ENCODE data around the gene MACROD2.
A peak's percentile ranks its signal among the peaks of the same experiment; 100 is the strongest.

DNA sequence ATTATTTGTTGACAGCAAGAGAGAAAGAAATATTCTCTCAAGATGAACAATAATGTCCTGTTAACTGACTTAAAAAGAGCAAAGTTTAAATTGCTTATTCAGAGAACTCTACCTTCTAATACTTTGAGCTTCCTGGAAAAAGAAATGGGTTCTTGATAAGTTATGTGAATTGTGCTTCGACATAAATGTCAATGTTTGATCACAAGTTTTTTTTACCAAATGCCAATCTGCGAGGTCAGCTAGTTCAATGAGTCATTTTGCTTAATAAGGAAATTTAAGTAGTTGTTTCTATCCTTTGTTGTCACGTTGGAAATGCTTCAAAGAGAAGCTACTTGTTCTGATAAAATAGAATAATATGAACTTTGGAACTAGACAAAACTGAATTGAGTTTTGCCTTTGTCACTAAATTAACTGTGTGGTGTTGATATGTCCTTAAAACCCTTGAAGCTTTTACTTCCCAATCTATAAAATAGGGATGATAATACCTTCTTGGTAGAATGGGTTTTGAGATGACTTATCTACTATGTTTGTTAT, 984.2 kb downstream of the MACROD2 start:
- TF ChIP-seq, protein P1, sequence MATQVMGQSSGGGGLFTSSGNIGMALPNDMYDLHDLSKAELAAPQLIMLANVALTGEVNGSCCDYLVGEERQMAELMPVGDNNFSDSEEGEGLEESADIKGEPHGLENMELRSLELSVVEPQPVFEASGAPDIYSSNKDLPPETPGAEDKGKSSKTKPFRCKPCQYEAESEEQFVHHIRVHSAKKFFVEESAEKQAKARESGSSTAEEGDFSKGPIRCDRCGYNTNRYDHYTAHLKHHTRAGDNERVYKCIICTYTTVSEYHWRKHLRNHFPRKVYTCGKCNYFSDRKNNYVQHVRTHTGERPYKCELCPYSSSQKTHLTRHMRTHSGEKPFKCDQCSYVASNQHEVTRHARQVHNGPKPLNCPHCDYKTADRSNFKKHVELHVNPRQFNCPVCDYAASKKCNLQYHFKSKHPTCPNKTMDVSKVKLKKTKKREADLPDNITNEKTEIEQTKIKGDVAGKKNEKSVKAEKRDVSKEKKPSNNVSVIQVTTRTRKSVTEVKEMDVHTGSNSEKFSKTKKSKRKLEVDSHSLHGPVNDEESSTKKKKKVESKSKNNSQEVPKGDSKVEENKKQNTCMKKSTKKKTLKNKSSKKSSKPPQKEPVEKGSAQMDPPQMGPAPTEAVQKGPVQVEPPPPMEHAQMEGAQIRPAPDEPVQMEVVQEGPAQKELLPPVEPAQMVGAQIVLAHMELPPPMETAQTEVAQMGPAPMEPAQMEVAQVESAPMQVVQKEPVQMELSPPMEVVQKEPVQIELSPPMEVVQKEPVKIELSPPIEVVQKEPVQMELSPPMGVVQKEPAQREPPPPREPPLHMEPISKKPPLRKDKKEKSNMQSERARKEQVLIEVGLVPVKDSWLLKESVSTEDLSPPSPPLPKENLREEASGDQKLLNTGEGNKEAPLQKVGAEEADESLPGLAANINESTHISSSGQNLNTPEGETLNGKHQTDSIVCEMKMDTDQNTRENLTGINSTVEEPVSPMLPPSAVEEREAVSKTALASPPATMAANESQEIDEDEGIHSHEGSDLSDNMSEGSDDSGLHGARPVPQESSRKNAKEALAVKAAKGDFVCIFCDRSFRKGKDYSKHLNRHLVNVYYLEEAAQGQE (IDR thresholded peaks at IDR 0.05): no peak
- TF ChIP-seq ATF3 (IDR thresholded peaks at IDR 0.05): peak; percentile 85
- TF ChIP-seq, protein P2, sequence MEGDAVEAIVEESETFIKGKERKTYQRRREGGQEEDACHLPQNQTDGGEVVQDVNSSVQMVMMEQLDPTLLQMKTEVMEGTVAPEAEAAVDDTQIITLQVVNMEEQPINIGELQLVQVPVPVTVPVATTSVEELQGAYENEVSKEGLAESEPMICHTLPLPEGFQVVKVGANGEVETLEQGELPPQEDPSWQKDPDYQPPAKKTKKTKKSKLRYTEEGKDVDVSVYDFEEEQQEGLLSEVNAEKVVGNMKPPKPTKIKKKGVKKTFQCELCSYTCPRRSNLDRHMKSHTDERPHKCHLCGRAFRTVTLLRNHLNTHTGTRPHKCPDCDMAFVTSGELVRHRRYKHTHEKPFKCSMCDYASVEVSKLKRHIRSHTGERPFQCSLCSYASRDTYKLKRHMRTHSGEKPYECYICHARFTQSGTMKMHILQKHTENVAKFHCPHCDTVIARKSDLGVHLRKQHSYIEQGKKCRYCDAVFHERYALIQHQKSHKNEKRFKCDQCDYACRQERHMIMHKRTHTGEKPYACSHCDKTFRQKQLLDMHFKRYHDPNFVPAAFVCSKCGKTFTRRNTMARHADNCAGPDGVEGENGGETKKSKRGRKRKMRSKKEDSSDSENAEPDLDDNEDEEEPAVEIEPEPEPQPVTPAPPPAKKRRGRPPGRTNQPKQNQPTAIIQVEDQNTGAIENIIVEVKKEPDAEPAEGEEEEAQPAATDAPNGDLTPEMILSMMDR (IDR thresholded peaks at IDR 0.05; ENCODE audit: low read depth, low read length, missing input control): no peak

Measured in liver (tissue), 3 donors.